GM18907 (cell line): ENCODE data around the gene OR52J3.

Source experiments
- ATAC-seq: cut with Tn5 transposase; IDR thresholded peaks from one replicate; pipeline ENCODE4 v1.9.1; 2021; ENCODE audit warnings: mild to moderate bottlenecking, moderate library complexity; ENCODE audit not compliant: unreplicated experiment

The OR52J3 gene

DNA sequence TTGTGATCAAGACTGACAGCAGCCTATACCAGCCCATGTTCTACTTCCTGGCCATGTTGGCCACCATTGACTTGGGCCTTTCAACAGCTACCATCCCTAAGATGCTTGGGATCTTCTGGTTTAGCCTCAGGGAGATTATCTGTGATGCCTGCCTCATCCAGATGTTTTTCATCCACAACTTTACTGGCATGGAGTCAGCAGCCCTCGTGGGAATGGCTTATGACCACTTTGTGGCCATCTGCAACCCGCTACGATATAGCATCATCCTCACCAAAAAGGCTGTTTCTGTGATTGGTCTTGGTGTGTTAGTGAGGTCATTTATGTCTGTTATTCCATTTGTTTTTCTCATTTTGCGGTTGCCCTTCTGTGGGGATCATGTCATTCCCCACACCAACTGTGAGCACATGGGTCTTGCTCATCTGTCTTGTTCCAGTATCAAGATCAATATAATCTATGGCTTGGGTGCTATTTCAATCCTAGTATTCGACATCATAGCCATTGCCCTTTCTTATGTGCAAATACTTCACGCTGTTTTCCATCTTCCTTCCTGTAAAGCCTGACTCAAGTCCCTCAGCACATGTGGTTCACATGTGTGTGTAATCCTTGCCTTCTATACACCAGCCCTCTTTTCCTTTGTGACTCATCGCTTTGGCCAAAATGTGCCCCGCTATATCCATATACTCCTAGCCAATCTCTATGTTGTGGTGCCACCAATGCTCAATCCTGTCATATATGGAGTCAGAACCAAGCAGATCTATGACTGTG lies 46.7 kb downstream of the OR52J3 start:
- ATAC-seq: no peak

DNA sequence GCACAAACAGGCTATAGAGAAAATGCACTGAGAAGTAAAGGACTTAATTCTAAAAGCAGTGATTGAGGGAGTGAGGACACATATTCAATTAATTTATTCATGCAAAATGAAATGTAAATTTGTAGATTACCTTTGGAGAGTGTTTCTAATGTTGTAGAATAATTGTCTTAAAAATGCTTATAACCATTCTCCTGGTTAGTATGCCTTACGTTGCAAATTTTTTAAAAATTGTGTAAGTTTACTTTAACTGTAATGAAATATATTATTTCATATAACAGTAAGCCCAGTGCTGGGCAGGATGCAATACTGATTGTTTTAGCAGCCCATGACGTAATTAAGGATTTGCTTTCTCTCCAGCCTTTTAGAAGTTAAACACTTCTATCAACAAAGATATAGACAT lies 49.7 kb downstream of the OR52J3 start:
- ATAC-seq: no peak
